KMS-11 (cell line): ENCODE measurements around the gene LCN10.

Experiments
- H2AFZ ChIP-seq: fragments of 200-600 bp; sonication (generic); 2 replicates; pipeline ENCODE4 v1.6.1; 2016; ENCODE audit warnings: antibody characterized with exemption, mixed run types, low read depth
- H3K27ac ChIP-seq: fragments of 200-600 bp; sonication (generic); 2 replicates; pipeline ENCODE4 v1.6.1; 2016; ENCODE audit warnings: mild to moderate bottlenecking, mixed run types
- H3K27me3 ChIP-seq: fragments of 200-600 bp; sonication (generic); 2 replicates; pipeline ENCODE4 v1.6.1; 2017; ENCODE audit warnings: mild to moderate bottlenecking, low read depth, mixed run types, moderate library complexity; ENCODE audit not compliant: insufficient read depth
- H3K36me3 ChIP-seq: fragments of 200-600 bp; sonication (generic); 2 replicates; pipeline ENCODE4 v1.6.1; 2017; ENCODE audit warnings: mild to moderate bottlenecking, mixed run types; ENCODE audit not compliant: insufficient read depth
- H3K4me1 ChIP-seq: fragments of 200-600 bp; sonication (generic); 2 replicates; pipeline ENCODE4 v1.6.1; 2016; ENCODE audit warnings: mild to moderate bottlenecking, low read depth, mixed run types; ENCODE audit not compliant: poor library complexity, severe bottlenecking
- H3K4me2 ChIP-seq: fragments of 200-600 bp; sonication (generic); 2 replicates; pipeline ENCODE4 v1.7.0; 2016; ENCODE audit warnings: mild to moderate bottlenecking, mixed run types
- H3K4me3 ChIP-seq: fragments of 200-600 bp; sonication (generic); IDR thresholded peaks from 2 replicates; pipeline ENCODE4 v1.6.1; 2017; ENCODE audit warnings: low read depth, low read length, mixed read lengths; ENCODE audit not compliant: insufficient read depth
- H3K79me2 ChIP-seq: fragments of 200-600 bp; sonication (generic); 2 replicates; pipeline ENCODE4 v1.6.1; 2016; ENCODE audit warnings: low read depth, mixed run types; ENCODE audit not compliant: insufficient read depth
- H3K9ac ChIP-seq: fragments of 200-600 bp; sonication (generic); 2 replicates; pipeline ENCODE4 v1.6.1; 2016; ENCODE audit warnings: mild to moderate bottlenecking, mixed run types
- H4K20me1 ChIP-seq: fragments of 200-600 bp; sonication (generic); 2 replicates; pipeline ENCODE4 v1.6.1; 2016; ENCODE audit warnings: mild to moderate bottlenecking, mixed run types; ENCODE audit not compliant: insufficient read depth
- TF ChIP-seq, protein P1 (sequence below): fragments of 200-600 bp; sonication (generic); conservative IDR thresholded peaks from 2 replicates; pipeline ENCODE4 v1.6.1; 2017; ENCODE audit warnings: low read depth, mild to moderate bottlenecking, antibody characterized with exemption, low read length, moderate library complexity, mixed read lengths

Gene LCN10

GRCh38 chr9:136722969-136723356 lies 19.8 kb downstream of the LCN10 start:
- no peaks in the 10 kb centered on the region; the same call in 1 of the 2 replicates for H3K36me3 ChIP-seq
- no peak overlapping the region for H3K27ac ChIP-seq
- H4K20me1 ChIP-seq, result peaks cover 37% of the 10 kb centered on the region
- no peak overlapping the region for H3K4me3 ChIP-seq
- peaks cover 28% of the 10 kb centered on the region for H3K79me2 ChIP-seq
- TF ChIP-seq, protein P1, sequence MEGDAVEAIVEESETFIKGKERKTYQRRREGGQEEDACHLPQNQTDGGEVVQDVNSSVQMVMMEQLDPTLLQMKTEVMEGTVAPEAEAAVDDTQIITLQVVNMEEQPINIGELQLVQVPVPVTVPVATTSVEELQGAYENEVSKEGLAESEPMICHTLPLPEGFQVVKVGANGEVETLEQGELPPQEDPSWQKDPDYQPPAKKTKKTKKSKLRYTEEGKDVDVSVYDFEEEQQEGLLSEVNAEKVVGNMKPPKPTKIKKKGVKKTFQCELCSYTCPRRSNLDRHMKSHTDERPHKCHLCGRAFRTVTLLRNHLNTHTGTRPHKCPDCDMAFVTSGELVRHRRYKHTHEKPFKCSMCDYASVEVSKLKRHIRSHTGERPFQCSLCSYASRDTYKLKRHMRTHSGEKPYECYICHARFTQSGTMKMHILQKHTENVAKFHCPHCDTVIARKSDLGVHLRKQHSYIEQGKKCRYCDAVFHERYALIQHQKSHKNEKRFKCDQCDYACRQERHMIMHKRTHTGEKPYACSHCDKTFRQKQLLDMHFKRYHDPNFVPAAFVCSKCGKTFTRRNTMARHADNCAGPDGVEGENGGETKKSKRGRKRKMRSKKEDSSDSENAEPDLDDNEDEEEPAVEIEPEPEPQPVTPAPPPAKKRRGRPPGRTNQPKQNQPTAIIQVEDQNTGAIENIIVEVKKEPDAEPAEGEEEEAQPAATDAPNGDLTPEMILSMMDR, result no peak
- no peak overlapping the region for H3K4me2 ChIP-seq
- no peak overlapping the region for H2AFZ ChIP-seq
- H3K4me1 ChIP-seq, result peaks cover 14% of the 10 kb centered on the region
- no peaks in the 10 kb centered on the region for H3K27me3 ChIP-seq
- H3K9ac ChIP-seq, result no peak overlapping the region

GRCh38 chr9:136722093-136722968 lies 20.4 kb downstream of the LCN10 start:
- TF ChIP-seq, protein P1, result no peak
- no peak overlapping the region for H3K4me2 ChIP-seq
- peaks cover 33% of the 10 kb centered on the region for H4K20me1 ChIP-seq
- H3K4me3 ChIP-seq, result no peak overlapping the region
- peaks cover 14% of the 10 kb centered on the region for H3K4me1 ChIP-seq
- H3K36me3 ChIP-seq, result no peaks in the 10 kb centered on the region; the same call in 1 of the 2 replicates
- no peak overlapping the region for H2AFZ ChIP-seq
- H3K27me3 ChIP-seq, result no peaks in the 10 kb centered on the region
- no peak overlapping the region for H3K9ac ChIP-seq
- no peak overlapping the region for H3K27ac ChIP-seq
- H3K79me2 ChIP-seq, result peaks cover 22% of the 10 kb centered on the region

DNA sequence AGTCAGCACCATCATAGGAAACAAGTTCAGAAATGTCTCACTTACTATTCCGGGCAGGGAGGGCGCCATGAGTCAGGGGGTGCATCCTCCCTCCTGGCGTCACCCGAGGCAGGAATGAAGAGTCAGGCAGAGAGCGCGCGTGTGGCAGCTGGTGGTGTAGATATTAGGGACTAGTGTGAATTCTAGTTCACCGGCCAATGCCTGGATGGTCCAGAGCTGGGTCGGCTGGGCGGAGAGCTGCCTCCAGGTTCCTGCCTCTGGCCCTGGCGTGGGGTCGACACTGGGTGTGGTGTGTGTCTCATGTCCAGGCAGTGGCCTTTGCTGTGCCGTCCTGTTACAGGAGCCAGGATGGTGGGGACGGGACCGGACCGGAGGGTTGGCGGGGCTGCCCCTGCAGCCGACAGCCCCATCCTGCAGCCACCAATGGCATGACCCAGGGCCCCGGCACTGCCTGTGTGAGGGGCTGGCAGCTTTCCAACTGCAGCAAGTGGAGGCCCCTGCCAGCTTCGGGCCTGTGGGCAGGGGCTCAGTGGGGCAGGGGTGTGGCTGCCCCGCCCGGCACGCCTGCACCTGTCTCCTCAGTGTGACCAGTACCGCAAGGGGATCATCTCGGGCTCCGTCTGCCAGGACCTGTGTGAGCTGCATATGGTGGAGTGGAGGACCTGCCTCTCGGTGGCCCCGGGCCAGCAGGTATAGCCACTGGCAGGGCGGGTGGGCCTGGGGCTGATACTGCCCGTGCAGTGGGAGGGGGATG lies 21.2 kb downstream of the LCN10 start:
- Histone ChIP-seq H3K9ac (no peak overlapping the region), H3K4me2 (no peak overlapping the region), H4K20me1 (peaks cover 25% of the 10 kb centered on the region), H3K27ac (no peak overlapping the region), H2AFZ (no peak overlapping the region), H3K4me1 (peaks cover 11% of the 10 kb centered on the region), H3K79me2 (peaks cover 14% of the 10 kb centered on the region), H3K27me3 (no peaks in the 10 kb centered on the region), H3K36me3 (no peaks in the 10 kb centered on the region; the same call in 1 of the 2 replicates), H3K4me3 (no peak overlapping the region)
- TF ChIP-seq, protein P1, result no peak

DNA sequence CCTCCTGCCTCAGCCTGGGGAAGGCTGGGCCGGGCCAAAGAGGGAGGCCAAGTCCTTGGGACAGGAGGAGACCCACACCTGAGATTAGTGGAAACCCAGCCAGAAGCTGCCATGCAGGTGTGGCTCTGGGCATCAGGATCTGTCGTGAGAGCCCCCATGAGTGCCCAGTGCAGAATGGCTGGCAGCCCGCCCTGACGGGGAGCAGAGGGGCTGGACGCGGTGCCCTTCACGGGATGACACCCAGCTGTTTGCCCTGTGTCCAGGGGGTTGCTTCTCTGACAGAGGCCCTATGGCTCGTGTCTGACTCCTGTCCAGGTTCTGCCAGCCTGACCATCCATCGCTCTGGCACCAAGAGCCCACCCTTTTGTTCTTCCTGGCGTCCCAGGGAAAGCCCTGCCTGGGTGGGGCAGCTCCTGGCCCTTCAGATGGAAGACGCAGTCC lies 21.8 kb downstream of the LCN10 start:
- TF ChIP-seq, protein P1, result no peak
- H2AFZ ChIP-seq, result no peak overlapping the region
- no peak overlapping the region for H3K4me2 ChIP-seq
- H3K4me1 ChIP-seq, result peaks cover 6% of the 10 kb centered on the region
- peaks cover 19% of the 10 kb centered on the region for H4K20me1 ChIP-seq
- H3K9ac ChIP-seq, result no peak overlapping the region
- H3K27me3 ChIP-seq, result no peaks in the 10 kb centered on the region
- H3K36me3 ChIP-seq, result no peaks in the 10 kb centered on the region; the same call in 1 of the 2 replicates
- no peak overlapping the region for H3K4me3 ChIP-seq
- peaks cover 8% of the 10 kb centered on the region; the same call in 1 of the 2 replicates for H3K79me2 ChIP-seq
- no peak overlapping the region for H3K27ac ChIP-seq
